Hematopoietic multipotent progenitor cell treated with erythropoietin and hydrocortisone succinate and interleukin-3 and kit ligand, for 17 days (in vitro differentiated cells): ENCODE results near the gene PPIE.
"Not testable (repeated sequence)": the region's sequence is repeated elsewhere in the genome, so short reads cannot be mapped to it uniquely, and the experiment has no call there.

Experiments
- DNase-seq: peaks from one replicate; pipeline ENCODE4 v3.0.0-alpha.2; 2015; ENCODE audit warnings: low spot score

Gene PPIE

GRCh38 chr1:39777896-39778295 lies 39.2 kb downstream of the PPIE start:
- DNase-seq: not testable (repeated sequence)

- not testable (repeated sequence) for DNase-seq
These were observed 39.9 kb downstream of the PPIE start for GRCh38 chr1:39778463-39779099.

GRCh38 chr1:39779137-39779536 lies 40.5 kb downstream of the PPIE start:
- DNase-seq: no peak

GRCh38 chr1:39779821-39780220 lies 41.1 kb downstream of the PPIE start:
- DNase-seq: no peak

GRCh38 chr1:39781349-39781715 lies 42.6 kb downstream of the PPIE start:
- no peak for DNase-seq

- DNase-seq: no peak
These were observed 43.4 kb downstream of the PPIE start for GRCh38 chr1:39782103-39782502.

- DNase-seq: not testable (repeated sequence)
These were observed 44.0 kb downstream of the PPIE start for GRCh38 chr1:39782685-39783084.

GRCh38 chr1:39786303-39787107 lies 47.8 kb downstream of the PPIE start:
- DNase-seq: not testable (repeated sequence)

- not testable (repeated sequence) for DNase-seq
These were observed 48.4 kb downstream of the PPIE start for GRCh38 chr1:39787108-39787375.

GRCh38 chr1:39787468-39787867 lies 48.8 kb downstream of the PPIE start:
- no peak for DNase-seq

- DNase-seq: not testable (repeated sequence)
These were observed 49.3 kb downstream of the PPIE start for GRCh38 chr1:39787964-39788363.

GRCh38 chr1:39788426-39788757 lies 49.7 kb downstream of the PPIE start:
- DNase-seq: no peak

GRCh38 chr1:39788758-39789570 lies 50.3 kb downstream of the PPIE start, which contains the start of gene BMP8B:
TSS of gene BMP8B (minus strand) at chr1:39788865. CDS start at chr1:39788485, 380 bp downstream.
- DNase-seq: peak; percentile 43

- no peak for DNase-seq
These were observed 51.0 kb downstream of the PPIE start for GRCh38 chr1:39789571-39790110.

- no peak for DNase-seq
These were observed 53.2 kb downstream of the PPIE start for GRCh38 chr1:39791838-39792237.

GRCh38 chr1:39795651-39796050 lies 57.0 kb downstream of the PPIE start:
- DNase-seq: no peak

- peak; percentile 93 for DNase-seq
These were observed 60.4 kb downstream of the PPIE start for GRCh38 chr1:39798859-39799769.

- DNase-seq: peak; percentile 80
These were observed 61.2 kb downstream of the PPIE start for GRCh38 chr1:39799770-39800470.

- no peak for DNase-seq
These were observed 61.8 kb downstream of the PPIE start for GRCh38 chr1:39800471-39800835.

- DNase-seq: no peak
These were observed 64.0 kb downstream of the PPIE start for GRCh38 chr1:39802496-39803260.
